GM12878 (cell line): ENCODE data around the gene GRIK2. TPM values are rescaled to one million over a fixed set of nuclear protein-coding genes. Genes with fewer than 3 reads are reported as not detected.

Experiments
- ATAC-seq: fragments of 200-7000 bp; cut with Tn5 transposase; 3 replicates; pipeline ENCODE4 v1.9.1; 2020; ENCODE audit warnings: mild to moderate bottlenecking, moderate library complexity
- BruUV-seq: library from RNA; stranded (reverse); fragments of 400-500 nt; replicated peaks from 2 replicates; lab custom pipeline; 2021; lab: Mats Ljungman, UMichigan
- CTCF ChIA-PET: fragments of 300-600 bp; sonication (Branson Sonifier 250); formaldehyde crosslinking; extraction: SDS; loops from one replicate; lab custom pipeline; 2021; ENCODE audit warnings: inconsistent platforms; lab: Yijun Ruan, JAX
- POLR2A ChIA-PET: fragments of 350-600 bp; formaldehyde crosslinking; extraction: SDS; loops from one replicate; lab custom pipeline; 2021; ENCODE audit warnings: inconsistent platforms; lab: Charles Lee
- RAD21 ChIA-PET: fragments of 300-600 bp; sonication (Branson Sonifier 250); formaldehyde crosslinking; loops from one replicate; lab custom pipeline; 2023; ENCODE audit warnings: antibody characterized with exemption; ENCODE audit not compliant: unreplicated experiment; lab: Charles Lee
- SMC1A ChIA-PET: fragments of 300-600 bp; sonication (Branson Sonifier 250); formaldehyde crosslinking; loops from one replicate; lab custom pipeline; 2023; ENCODE audit not compliant: unreplicated experiment, uncharacterized antibody; lab: Charles Lee
- DNase-seq: peaks from one replicate; pipeline ENCODE4 v3.0.0-alpha.2; 2011; ENCODE audit warnings: low read depth, low spot score
- FAIRE-seq: peaks from 3 replicates; lab custom pipeline; 2011; peaks lifted over from hg19 to GRCh38; lab: Jason Lieb, UNC
- H2AFZ ChIP-seq: 2 replicates; pipeline ENCODE4 v1.6.0; 2011; ENCODE audit warnings: low read depth, low read length, control low read depth; ENCODE audit not compliant: control insufficient read depth
- H3K27ac ChIP-seq: 2 replicates; pipeline ENCODE4 v1.5.1; 2011; ENCODE audit warnings: control low read depth; ENCODE audit not compliant: control insufficient read depth, insufficient read depth
- H3K27me3 ChIP-seq, 2 experiments: replicated peaks in 1 of 2; 2 replicates each; pipeline versions ENCODE4 v1.6.0 to v1.6.1; 2011; ENCODE audit warnings: low read length in 1 of 2; ENCODE audit not compliant: control insufficient read depth in 2 of 2, insufficient read depth in 2 of 2
- H3K36me3 ChIP-seq, 2 experiments: 2 replicates each; pipeline ENCODE4 v1.5.1; 2011; ENCODE audit warnings: low read length in 1 of 2; ENCODE audit not compliant: control insufficient read depth in 2 of 2, insufficient read depth in 2 of 2
- H3K4me1 ChIP-seq: 2 replicates; pipeline ENCODE4 v1.6.1; 2011; ENCODE audit warnings: mild to moderate bottlenecking, low read length, moderate library complexity, mixed read lengths; ENCODE audit not compliant: control insufficient read depth, insufficient read depth
- H3K4me2 ChIP-seq: 2 replicates; pipeline ENCODE4 v1.6.0; 2011; ENCODE audit warnings: control low read depth; ENCODE audit not compliant: control insufficient read depth, insufficient read depth
- H3K4me3 ChIP-seq: fragments of 200-600 bp; sonication (generic); 2 replicates; pipeline ENCODE4 v1.5.1; 2016
- H3K79me2 ChIP-seq: 2 replicates; pipeline ENCODE4 v1.6.0; 2011; ENCODE audit warnings: low read length; ENCODE audit not compliant: control insufficient read depth, insufficient read depth
- H3K9ac ChIP-seq: 2 replicates; pipeline ENCODE4 v1.8.0; 2011; ENCODE audit warnings: low read length, control low read depth, mixed read lengths; ENCODE audit not compliant: control insufficient read depth, insufficient read depth
- H3K9me3 ChIP-seq: replicated peaks from 3 replicates; pipeline ENCODE4 v1.5.1; 2011; ENCODE audit warnings: mild to moderate bottlenecking, low read length; ENCODE audit not compliant: control insufficient read depth, insufficient read depth
- H4K20me1 ChIP-seq: 2 replicates; pipeline ENCODE4 v1.6.0; 2011; ENCODE audit not compliant: control insufficient read depth, insufficient read depth
- ATF7 ChIP-seq: fragments of 450-650 bp; IDR thresholded peaks from 2 replicates; pipeline ENCODE4 v1.6.1; 2016; ENCODE audit warnings: low read depth, mild to moderate bottlenecking
- CREM ChIP-seq: IDR thresholded peaks from 2 replicates; pipeline ENCODE4 v1.6.1; 2014; ENCODE audit warnings: antibody characterized with exemption, low read depth
- KDM1A ChIP-seq: fragments of 200-600 bp; sonication (generic); IDR thresholded peaks from 2 replicates; pipeline ENCODE4 v1.6.1; 2016; ENCODE audit warnings: borderline replicate concordance
- KLF5 ChIP-seq: fragments of 450-650 bp; IDR thresholded peaks from 2 replicates; pipeline ENCODE4 v1.6.1; 2014; ENCODE audit warnings: mild to moderate bottlenecking; ENCODE audit not compliant: partially characterized antibody
- LARP7 ChIP-seq: fragments of 450-650 bp; IDR thresholded peaks from 2 replicates; pipeline ENCODE4 v1.6.1; 2017; ENCODE audit warnings: mild to moderate bottlenecking
- MEF2A ChIP-seq: IDR thresholded peaks from 2 replicates; pipeline ENCODE4 v1.6.1; 2011; ENCODE audit warnings: low read depth, mild to moderate bottlenecking, low read length, moderate library complexity; ENCODE audit not compliant: insufficient read depth
- NFIC ChIP-seq: IDR thresholded peaks from 2 replicates; pipeline ENCODE4 v1.6.1; 2012; ENCODE audit warnings: low read depth, mild to moderate bottlenecking, inconsistent platforms, low read length, moderate library complexity
- SPI1 ChIP-seq: IDR thresholded peaks from 2 replicates; pipeline ENCODE4 v1.6.1; 2011; ENCODE audit warnings: low read depth, mild to moderate bottlenecking, low read length, moderate library complexity, borderline replicate concordance; ENCODE audit not compliant: insufficient read depth
- SRF ChIP-seq, 2 experiments: IDR thresholded peaks; 2 replicates each; pipeline ENCODE4 v1.6.1; 2011; ENCODE audit warnings: low read depth in 2 of 2, low read length in 2 of 2, mild to moderate bottlenecking in 1 of 2, moderate library complexity in 1 of 2
- TARDBP ChIP-seq: IDR thresholded peaks from 2 replicates; pipeline ENCODE4 v1.6.1; 2016; ENCODE audit warnings: borderline replicate concordance
- YBX1 ChIP-seq: fragments of 450-650 bp; IDR thresholded peaks from 2 replicates; pipeline ENCODE4 v1.6.1; 2016; ENCODE audit warnings: antibody characterized with exemption
- YY1 ChIP-seq: IDR thresholded peaks from 2 replicates; pipeline ENCODE4 v1.6.1; 2011; ENCODE audit warnings: low read depth, mild to moderate bottlenecking, low read length
- ZBED1 ChIP-seq: IDR thresholded peaks from 2 replicates; pipeline ENCODE4 v1.6.1; 2016; ENCODE audit warnings: borderline replicate concordance
- ZBTB33 ChIP-seq: fragments of 450-650 bp; IDR thresholded peaks from 2 replicates; pipeline ENCODE4 v1.6.1; 2017; ENCODE audit warnings: mild to moderate bottlenecking
- ZNF384 ChIP-seq: IDR thresholded peaks from 2 replicates; pipeline ENCODE4 v1.6.1; 2012; ENCODE audit warnings: low read depth, mild to moderate bottlenecking, low read length, improper control_type of control experiment, borderline replicate concordance
- ZNF622 ChIP-seq: fragments of 450-650 bp; IDR thresholded peaks from 2 replicates; pipeline ENCODE4 v1.6.1; 2017; ENCODE audit warnings: mild to moderate bottlenecking, inconsistent platforms
- ZZZ3 ChIP-seq: IDR thresholded peaks from 2 replicates; pipeline ENCODE4 v1.6.1; 2011; ENCODE audit warnings: low read depth; ENCODE audit not compliant: control insufficient read depth, insufficient read length
- WGBS: methylation state at CpG from one replicate; pipeline ENCODE4 v1.1.6; 2016; ENCODE audit warnings: low lambda C conversion rate; ENCODE audit not compliant: insufficient replicate concordance, insufficient coverage; ENCODE audit errors: missing lambda C conversion rate; 5-methylcytosine and 5-hydroxymethylcytosine counted together
- in situ Hi-C: fragments of 300-500 bp; cut with MboI; formaldehyde crosslinking; loops from 9 replicates; pipeline ENCODE4 v1.14.3; 2018; ENCODE audit warnings: mixed read lengths
- intact Hi-C: fragments of 100-400 bp; cut with micrococcal nuclease; formaldehyde crosslinking; loops from one replicate; pipeline ENCODE4 v1.14.2; 2022; ENCODE audit not compliant: unreplicated experiment
- polyA plus RNA-seq, 11 experiments: library from polyadenylated mRNA; depleted of rRNA in 4 of 11; unstranded in 6 of 11; stranded (reverse) in 5 of 11; fragments of >200 nt; fragmentation: Nextera tagmentation in 4 of 11; fragmentation: Illumina TruSeq in 1 of 11; extraction: Ambion mirVana in 4 of 11; extraction: Trizol in 1 of 11; gene quantifications; 1 replicate in 1 of 11; 2 replicates in 10 of 11; pipeline versions ENCODE4 v1.2.1 to v1.2.3, GENCODE V29; 2011 to 2016; ENCODE audit warnings: inconsistent platforms in 2 of 11, missing spikeins in 2 of 11, low read depth in 1 of 11
- total RNA-seq, 4 experiments: library from RNA; depleted of rRNA in 3 of 4; stranded (reverse); fragments of >200 nt in 3 of 4; fragmentation: Illumina TruSeq in 1 of 4; extraction: Trizol in 1 of 4; gene quantifications; 2 replicates each; pipeline versions ENCODE4 v1.2.1 to v1.2.3, GENCODE V29; 2013 to 2021
- TF ChIP-seq, protein P1 (sequence below): fragments of 450-650 bp; formaldehyde crosslinking; IDR thresholded peaks from 2 replicates; pipeline ENCODE4 v1.4.0; 2022; ENCODE audit warnings: mild to moderate bottlenecking, moderate library complexity
- TF ChIP-seq, protein P2 (sequence below): IDR thresholded peaks from 2 replicates; pipeline ENCODE4 v1.6.1; 2012; ENCODE audit warnings: mild to moderate bottlenecking, low read depth, low read length

GRIK2 gene
- total and polyA plus RNA-seq, 10 of the 15 experiments (the other 5 are each of a cell fraction or from before 2014, with no cell fraction given), result not detected

DNA sequence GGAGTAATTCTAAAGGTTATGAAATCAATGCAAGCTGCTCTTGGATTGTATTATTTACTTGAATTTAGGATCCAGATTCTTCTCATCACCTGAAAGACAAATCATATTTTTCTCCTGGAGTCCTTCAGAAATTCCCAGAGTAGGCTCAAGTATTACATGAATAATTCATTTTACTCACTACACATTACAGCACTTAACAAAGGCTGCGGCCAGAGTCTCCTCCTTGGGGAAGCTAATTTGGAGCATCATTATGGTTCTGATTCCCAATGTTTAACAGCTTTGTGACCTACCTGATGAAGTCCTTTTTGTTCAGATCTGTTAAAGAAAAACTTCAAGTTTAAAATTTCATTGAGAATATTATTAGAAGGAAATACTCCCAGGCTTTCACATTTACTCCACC is 28.7 kb downstream of the GRIK2 start:
- WGBS, result 73% methylated on average over 1 of the region's 1 CpG
- FAIRE-seq, result no peak
- in situ Hi-C loops, result no loop called here

More for the DNA sequence above, 28.7 kb downstream of the GRIK2 start:
- intact Hi-C loops, result no loop called here
- no peaks in the 10 kb centered on the region for H4K20me1 ChIP-seq
- H2AFZ ChIP-seq, result no peak overlapping the region
- H3K79me2 ChIP-seq, result no peaks in the 10 kb centered on the region
- H3K4me2 ChIP-seq, result no peak overlapping the region
- H3K27ac ChIP-seq, result no peak overlapping the region
- DNase-seq (no peak), ATAC-seq (no peak)
- CTCF ChIA-PET, result no interaction called here
- H3K9me3 ChIP-seq, result no peaks in the 10 kb centered on the region
- POLR2A ChIA-PET, result no interaction called here
- no peak for TF ChIP-seq ZBTB33
- TF ChIP-seq NFIC, result no peak
- no peak for TF ChIP-seq YBX1
- no peak for TF ChIP-seq CREM
- no peak for TF ChIP-seq ZZZ3
- TF ChIP-seq, protein P1, sequence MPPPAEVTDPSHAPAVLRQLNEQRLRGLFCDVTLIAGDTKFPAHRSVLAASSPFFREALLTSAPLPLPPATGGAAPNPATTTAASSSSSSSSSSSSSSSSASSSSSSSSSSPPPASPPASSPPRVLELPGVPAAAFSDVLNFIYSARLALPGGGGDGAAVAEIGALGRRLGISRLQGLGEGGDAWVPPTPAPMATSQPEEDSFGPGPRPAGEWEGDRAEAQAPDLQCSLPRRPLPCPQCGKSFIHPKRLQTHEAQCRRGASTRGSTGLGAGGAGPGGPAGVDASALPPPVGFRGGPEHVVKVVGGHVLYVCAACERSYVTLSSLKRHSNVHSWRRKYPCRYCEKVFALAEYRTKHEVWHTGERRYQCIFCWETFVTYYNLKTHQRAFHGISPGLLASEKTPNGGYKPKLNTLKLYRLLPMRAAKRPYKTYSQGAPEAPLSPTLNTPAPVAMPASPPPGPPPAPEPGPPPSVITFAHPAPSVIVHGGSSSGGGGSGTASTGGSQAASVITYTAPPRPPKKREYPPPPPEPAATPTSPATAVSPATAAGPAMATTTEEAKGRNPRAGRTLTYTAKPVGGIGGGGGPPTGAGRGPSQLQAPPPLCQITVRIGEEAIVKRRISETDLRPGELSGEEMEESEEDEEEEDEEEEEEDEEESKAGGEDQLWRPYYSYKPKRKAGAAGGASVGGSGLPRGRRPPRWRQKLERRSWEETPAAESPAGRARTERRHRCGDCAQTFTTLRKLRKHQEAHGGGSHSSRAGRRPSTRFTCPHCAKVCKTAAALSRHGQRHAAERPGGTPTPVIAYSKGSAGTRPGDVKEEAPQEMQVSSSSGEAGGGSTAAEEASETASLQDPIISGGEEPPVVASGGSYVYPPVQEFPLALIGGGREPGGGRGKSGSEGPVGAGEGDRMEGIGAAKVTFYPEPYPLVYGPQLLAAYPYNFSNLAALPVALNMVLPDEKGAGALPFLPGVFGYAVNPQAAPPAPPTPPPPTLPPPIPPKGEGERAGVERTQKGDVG, result no peak
- no peak for TF ChIP-seq ZBED1
- TF ChIP-seq MEF2A, result no peak
- no peak for TF ChIP-seq SRF (IDR thresholded peaks at IDR 0.05; ENCODE audit: low read depth in 2 of 2, low read length in 2 of 2)
- TF ChIP-seq TARDBP, result no peak
- no peak for TF ChIP-seq ZNF622
- TF ChIP-seq, protein P2, sequence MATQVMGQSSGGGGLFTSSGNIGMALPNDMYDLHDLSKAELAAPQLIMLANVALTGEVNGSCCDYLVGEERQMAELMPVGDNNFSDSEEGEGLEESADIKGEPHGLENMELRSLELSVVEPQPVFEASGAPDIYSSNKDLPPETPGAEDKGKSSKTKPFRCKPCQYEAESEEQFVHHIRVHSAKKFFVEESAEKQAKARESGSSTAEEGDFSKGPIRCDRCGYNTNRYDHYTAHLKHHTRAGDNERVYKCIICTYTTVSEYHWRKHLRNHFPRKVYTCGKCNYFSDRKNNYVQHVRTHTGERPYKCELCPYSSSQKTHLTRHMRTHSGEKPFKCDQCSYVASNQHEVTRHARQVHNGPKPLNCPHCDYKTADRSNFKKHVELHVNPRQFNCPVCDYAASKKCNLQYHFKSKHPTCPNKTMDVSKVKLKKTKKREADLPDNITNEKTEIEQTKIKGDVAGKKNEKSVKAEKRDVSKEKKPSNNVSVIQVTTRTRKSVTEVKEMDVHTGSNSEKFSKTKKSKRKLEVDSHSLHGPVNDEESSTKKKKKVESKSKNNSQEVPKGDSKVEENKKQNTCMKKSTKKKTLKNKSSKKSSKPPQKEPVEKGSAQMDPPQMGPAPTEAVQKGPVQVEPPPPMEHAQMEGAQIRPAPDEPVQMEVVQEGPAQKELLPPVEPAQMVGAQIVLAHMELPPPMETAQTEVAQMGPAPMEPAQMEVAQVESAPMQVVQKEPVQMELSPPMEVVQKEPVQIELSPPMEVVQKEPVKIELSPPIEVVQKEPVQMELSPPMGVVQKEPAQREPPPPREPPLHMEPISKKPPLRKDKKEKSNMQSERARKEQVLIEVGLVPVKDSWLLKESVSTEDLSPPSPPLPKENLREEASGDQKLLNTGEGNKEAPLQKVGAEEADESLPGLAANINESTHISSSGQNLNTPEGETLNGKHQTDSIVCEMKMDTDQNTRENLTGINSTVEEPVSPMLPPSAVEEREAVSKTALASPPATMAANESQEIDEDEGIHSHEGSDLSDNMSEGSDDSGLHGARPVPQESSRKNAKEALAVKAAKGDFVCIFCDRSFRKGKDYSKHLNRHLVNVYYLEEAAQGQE, result no peak
- no peak for TF ChIP-seq KDM1A
- TF ChIP-seq ZNF384, result no peak
- TF ChIP-seq ATF7, result no peak
- TF ChIP-seq KLF5, result no peak
- TF ChIP-seq LARP7, result no peak
- TF ChIP-seq SPI1, result no peak
- TF ChIP-seq YY1, result no peak
- H3K4me1 ChIP-seq, result no peaks in the 10 kb centered on the region
- RAD21 ChIA-PET, result no interaction called here
- H3K27me3 ChIP-seq, result no peaks in the 10 kb centered on the region
- H3K4me3 ChIP-seq, result no peak overlapping the region
- no TSS peak for BruUV-seq
- no peak overlapping the region for H3K9ac ChIP-seq
- H3K36me3 ChIP-seq, result no peaks in the 10 kb centered on the region
- SMC1A ChIA-PET, result no interaction called here
